ENCODE measurements around the gene PSORS1C2.

DNA sequence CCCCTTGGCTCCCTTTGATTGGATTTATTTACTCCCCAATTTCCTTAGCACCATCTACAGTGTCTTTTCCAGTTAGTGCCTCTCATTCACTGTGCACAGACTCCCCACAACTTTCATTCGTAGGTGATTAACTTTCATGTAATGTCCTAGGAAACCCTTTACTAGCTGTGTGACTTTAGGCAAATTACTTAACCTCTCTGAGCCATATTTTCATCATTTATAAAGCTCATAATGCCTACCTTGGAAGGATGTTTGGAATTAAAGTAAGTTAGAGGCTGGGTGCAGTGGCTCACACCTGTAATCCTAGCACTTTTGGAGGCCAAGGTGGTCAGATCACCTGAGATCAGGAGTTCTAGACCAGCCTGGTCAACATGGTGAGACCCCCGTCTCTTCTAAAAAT lies 46.6 kb downstream of the PSORS1C2 start:
- TF ChIP-seq CTCF (conservative IDR thresholded peaks at IDR 0.05 in 1 of 2, IDR thresholded peaks at IDR 0.05 in 1 of 2; ENCODE audit: low read depth in 1 of 2, low read length in 2 of 2) (no peak), EZH2 (IDR thresholded peaks at IDR 0.05; ENCODE audit: low read length, missing control alignments) (no peak)

Data from fibroblast of lung (primary cell).